K562 (cell line): ENCODE data around the gene TIGAR. TPM values are rescaled to one million over a fixed set of nuclear protein-coding genes. Genes with fewer than 3 reads are reported as not detected.
A peak's percentile ranks its signal among the peaks of the same experiment; 100 is the strongest.

Experiments used
- ATAC-seq: fragments of 200-7000 bp; cut with Tn5 transposase; 3 replicates; pipeline ENCODE4 v1.9.1; 2020; ENCODE audit warnings: moderate library complexity
- BruUV-seq: library from RNA; stranded (reverse); fragments of 400-500 nt; replicated peaks from 2 replicates; lab custom pipeline; 2021; lab: Mats Ljungman, UMichigan
- CTCF ChIA-PET: fragments of 300-600 bp; formaldehyde crosslinking; extraction: SDS; loops from one replicate; lab custom pipeline; 2021; ENCODE audit warnings: low intra/inter-chr PET ratio; lab: Yijun Ruan, JAX
- POLR2A ChIA-PET: fragments of 300-600, 350-650 bp; sonication (Branson Sonifier 250); formaldehyde crosslinking; extraction: SDS; loops from one replicate; lab custom pipeline; 2021; ENCODE audit warnings: antibody characterized with exemption, inconsistent platforms; lab: Yijun Ruan, JAX
- DNase-seq, 4 experiments: peaks; one replicate each; pipeline versions ENCODE4 v3.0.0 to v3.0.0-alpha.2; 2011 to 2018; ENCODE audit warnings: low spot score in 3 of 4, mixed read lengths in 3 of 4; ENCODE audit errors: extremely low read depth in 1 of 4
- FAIRE-seq: peaks from 2 replicates; lab custom pipeline; 2011; peaks lifted over from hg19 to GRCh38; lab: Jason Lieb, UNC
- H2AFZ ChIP-seq: 2 replicates; pipeline ENCODE4 v1.6.0; 2011; ENCODE audit warnings: low read depth, low read length, control low read depth, inconsistent platforms
- H3K27ac ChIP-seq: fragments of 200-600 bp; 3 replicates; pipeline ENCODE4 v1.8.0; 2011; ENCODE audit warnings: low read depth, mild to moderate bottlenecking, control low read depth, inconsistent platforms, low read length, moderate library complexity, mixed read lengths; ENCODE audit errors: extremely low read depth
- H3K27me3 ChIP-seq, 2 experiments: fragments of 300-600 bp in 1 of 2; 2 replicates in 1 of 2; 3 replicates in 1 of 2; pipeline versions ENCODE4 v1.6.0 to v1.8.0; 2011; ENCODE audit warnings: inconsistent platforms in 2 of 2, low read length in 2 of 2, mild to moderate bottlenecking in 1 of 2, mixed read lengths in 1 of 2, moderate library complexity in 1 of 2; ENCODE audit not compliant: control insufficient read depth in 2 of 2, insufficient read depth in 2 of 2
- H3K36me3 ChIP-seq: fragments of 300-600 bp; 3 replicates; pipeline ENCODE4 v1.8.0; 2011; ENCODE audit warnings: mild to moderate bottlenecking, low read length, inconsistent platforms; ENCODE audit not compliant: control insufficient read depth, insufficient read depth
- H3K4me1 ChIP-seq, 2 experiments: fragments of 200-600 bp in 1 of 2; replicated peaks in 1 of 2; 2 replicates in 1 of 2; 3 replicates in 1 of 2; pipeline versions ENCODE4 v1.5.1 to v1.8.0; 2011; ENCODE audit warnings: inconsistent platforms in 2 of 2, low read length in 2 of 2, mild to moderate bottlenecking in 1 of 2, mixed read lengths in 1 of 2, moderate library complexity in 1 of 2; ENCODE audit not compliant: control insufficient read depth in 2 of 2, insufficient read depth in 2 of 2
- H3K4me2 ChIP-seq: 2 replicates; pipeline ENCODE4 v1.6.1; 2011; ENCODE audit warnings: low read length, control low read depth, inconsistent platforms, mixed read lengths; ENCODE audit not compliant: insufficient read depth
- H3K4me3 ChIP-seq: fragments of 200-600 bp; sonication (generic), shearing (Covaris generic); 2 replicates; pipeline ENCODE4 v1.5.1; 2016; ENCODE audit warnings: control low read depth, inconsistent platforms
- H3K79me2 ChIP-seq: fragments of 200-600 bp; 3 replicates; pipeline ENCODE4 v1.8.0; 2011; ENCODE audit warnings: low read length, inconsistent platforms; ENCODE audit not compliant: control insufficient read depth, insufficient read depth
- H3K9ac ChIP-seq, 2 experiments: 2 replicates each; pipeline versions ENCODE4 v1.6.0 to v1.6.1; 2011; ENCODE audit warnings: low read depth in 2 of 2, low read length in 2 of 2, control low read depth in 1 of 2, inconsistent platforms in 1 of 2, mild to moderate bottlenecking in 1 of 2, mixed read lengths in 1 of 2; ENCODE audit not compliant: insufficient read depth in 1 of 2
- H3K9me1 ChIP-seq: one replicate; pipeline ENCODE4 v1.6.0; 2011; ENCODE audit warnings: inconsistent platforms, mild to moderate bottlenecking, low read length, moderate library complexity; ENCODE audit not compliant: control insufficient read depth, insufficient read depth
- H3K9me3 ChIP-seq: replicated peaks from 2 replicates; pipeline ENCODE4 v1.5.1; 2011; ENCODE audit warnings: low read depth, low read length, inconsistent platforms; ENCODE audit not compliant: control insufficient read depth, insufficient read depth
- H4K20me1 ChIP-seq: replicated peaks from 2 replicates; pipeline ENCODE4 v1.6.1; 2011; ENCODE audit warnings: low read length, inconsistent platforms, mixed read lengths; ENCODE audit not compliant: control insufficient read depth, insufficient read depth
- BACH1 ChIP-seq: fragments of 200-800 bp; sonication (Bioruptor generic); IDR thresholded peaks from 2 replicates; pipeline ENCODE4 v1.6.1; 2016; ENCODE audit warnings: missing genetic modification characterization, missing compliant biosample characterization
- BRF2 ChIP-seq: IDR thresholded peaks from 3 replicates; pipeline ENCODE4 v1.6.1; 2011; ENCODE audit warnings: borderline replicate concordance, mild to moderate bottlenecking; ENCODE audit not compliant: insufficient read length, insufficient read depth
- CSDE1 ChIP-seq, 2 experiments: fragments of 450-650 bp; IDR thresholded peaks; 2 replicates each; pipeline ENCODE4 v1.6.1; 2016; ENCODE audit warnings: mild to moderate bottlenecking in 1 of 2
- HEY1 ChIP-seq: fragments of 250-450 bp; sonication (Bioruptor Pico); IDR thresholded peaks from 2 replicates; pipeline ENCODE4 v1.5.0; 2020; ENCODE audit warnings: mild to moderate bottlenecking, moderate library complexity, borderline replicate concordance
- IRF9 ChIP-seq: fragments of 450-650 bp; IDR thresholded peaks from 2 replicates; pipeline ENCODE4 v1.6.1; 2016; ENCODE audit warnings: missing biosample characterization, missing genetic modification characterization
- MTA1 ChIP-seq: fragments of 450-650 bp; IDR thresholded peaks from 2 replicates; pipeline ENCODE4 v1.6.1; 2017; ENCODE audit warnings: borderline replicate concordance
- PBX2 ChIP-seq, 2 experiments: IDR thresholded peaks in 1 of 2; conservative IDR thresholded peaks in 1 of 2; 2 replicates each; pipeline ENCODE4 v1.6.1; 2016; ENCODE audit warnings: low read depth in 2 of 2, mild to moderate bottlenecking in 1 of 2, missing compliant biosample characterization in 1 of 2, missing genetic modification characterization in 1 of 2, moderate library complexity in 1 of 2
- WHSC1 ChIP-seq: IDR thresholded peaks from one replicate; pipeline ENCODE4 v1.6.1; 2012; ENCODE audit warnings: low read length, control low read depth, inconsistent platforms
- WGBS: fragments of 100-300 bp; shearing (Covaris generic); methylation state at CpG from one replicate; pipeline ENCODE4 v1.1.6; 2016; ENCODE audit warnings: low coverage, mixed read lengths; ENCODE audit not compliant: insufficient coverage; ENCODE audit errors: missing lambda C conversion rate; 5-methylcytosine and 5-hydroxymethylcytosine counted together
- in situ Hi-C: fragments of 300-500 bp; cut with MboI; formaldehyde crosslinking; loops from 4 replicates; pipeline ENCODE4 v1.15.0; 2018; ENCODE audit warnings: inconsistent platforms, mixed read lengths
- intact Hi-C: fragments of 100-400 bp; cut with micrococcal nuclease; formaldehyde crosslinking; loops from 2 replicates; pipeline ENCODE4 v1.14.2; 2022
- polyA plus RNA-seq, 8 experiments: library from polyadenylated mRNA; depleted of rRNA in 4 of 8; stranded (reverse) in 5 of 8; unstranded in 3 of 8; fragments of >200 nt; fragmentation: Nextera tagmentation in 2 of 8; fragmentation: Illumina TruSeq in 1 of 8; extraction: Ambion mirVana in 2 of 8; extraction: Trizol in 1 of 8; gene quantifications; 2 replicates each; pipeline versions ENCODE4 v1.2.1 to v1.2.3, GENCODE V29; 2011 to 2014; ENCODE audit warnings: inconsistent platforms in 1 of 8, missing spikeins in 1 of 8
- total RNA-seq, 7 experiments: library from RNA; depleted of rRNA in 6 of 7; stranded (reverse); fragments of >200 nt in 6 of 7; fragmentation: Illumina TruSeq in 2 of 7; extraction: Trizol in 2 of 7; gene quantifications; 2 replicates each; pipeline versions ENCODE4 v1.2.1 to v1.2.3, GENCODE V29; 2011 to 2021; ENCODE audit warnings: low replicate concordance in 1 of 7
- TF ChIP-seq, protein P1 (sequence below): fragments of 250-450 bp; sonication (Bioruptor Pico); IDR thresholded peaks from 2 replicates; pipeline ENCODE4 v1.5.0; 2021
- TF ChIP-seq, protein P2 (sequence below): fragments of 250-450 bp; sonication (Bioruptor Pico); IDR thresholded peaks from 2 replicates; pipeline ENCODE4 v1.4.0; 2020; ENCODE audit warnings: mild to moderate bottlenecking, moderate library complexity

TIGAR gene
- total and polyA plus RNA-seq, 9 of the 15 experiments (the other 6 are each of a cell fraction or from before 2014, with no cell fraction given), result 0.11 to 1.0 (median 0.53) TPM; not detected in 2

GRCh38 chr12:4273652-4274395 lies 47.2 kb upstream of the TIGAR start, which contains the start of gene CCND2:
CCND2 (plus strand) TSS chr12:4273762; CDS start chr12:4274041, 279 bp downstream.
- in situ Hi-C loops, result no loop called here
- H3K4me1 ChIP-seq, result peaks cover 27 to 52% of the 10 kb centered on the region in 2 experiments
- no peaks in the 10 kb centered on the region for H3K9me1 ChIP-seq
- FAIRE-seq (peak; percentile 93), ATAC-seq (peak; percentile 63), DNase-seq (peak; percentile 69 to 91 (median 81))
- intact Hi-C loops, result no loop called here
- peaks cover 30% of the 10 kb centered on the region for H3K36me3 ChIP-seq
- peak within 1 kb of the TSS; percentile 80 for H2AFZ ChIP-seq
- H3K4me3 ChIP-seq, result peak within 1 kb of the TSS; percentile 81
- peak within 1 kb of the TSS; percentile 93 for H3K27ac ChIP-seq
- CTCF ChIA-PET, result no interaction called here
- 0% methylated on average over 25 of the region's 52 CpGs for WGBS
- H3K79me2 ChIP-seq, result peaks cover 54% of the 10 kb centered on the region
- H3K4me2 ChIP-seq, result peak within 1 kb of the TSS; percentile 83
- H4K20me1 ChIP-seq, result no peaks in the 10 kb centered on the region; the same call in 1 of the 2 replicates
- H3K9ac ChIP-seq, result peak within 1 kb of the TSS; percentile 87 to 98
- BruUV-seq, result TSS peak; percentile 63
- no peaks in the 10 kb centered on the region for H3K27me3 ChIP-seq
- POLR2A ChIA-PET, result interaction anchor here (0.6 to 1.0 kb wide), 5 partner anchors 18 to 375 kb away, joined by 3 read pairs; partner anchors contain the start of genes AKAP3 and NDUFA9
- no peaks in the 10 kb centered on the region for H3K9me3 ChIP-seq
- TF ChIP-seq MTA1 (no peak), BRF2 (no peak), IRF9 (no peak), PBX2 (CRISPR knock-in tag; IDR thresholded peaks at IDR 0.05; ENCODE audit: low read depth) (no peak), PBX2 (tag; conservative IDR thresholded peaks at IDR 0.05; ENCODE audit: low read depth) (no peak), BACH1 (tag) (no peak), HEY1 (CRISPR knock-in tag) (no peak), CSDE1 (IDR thresholded peaks at IDR 0.05) (no peak), WHSC1 (no peak)
- TF ChIP-seq, protein P1, sequence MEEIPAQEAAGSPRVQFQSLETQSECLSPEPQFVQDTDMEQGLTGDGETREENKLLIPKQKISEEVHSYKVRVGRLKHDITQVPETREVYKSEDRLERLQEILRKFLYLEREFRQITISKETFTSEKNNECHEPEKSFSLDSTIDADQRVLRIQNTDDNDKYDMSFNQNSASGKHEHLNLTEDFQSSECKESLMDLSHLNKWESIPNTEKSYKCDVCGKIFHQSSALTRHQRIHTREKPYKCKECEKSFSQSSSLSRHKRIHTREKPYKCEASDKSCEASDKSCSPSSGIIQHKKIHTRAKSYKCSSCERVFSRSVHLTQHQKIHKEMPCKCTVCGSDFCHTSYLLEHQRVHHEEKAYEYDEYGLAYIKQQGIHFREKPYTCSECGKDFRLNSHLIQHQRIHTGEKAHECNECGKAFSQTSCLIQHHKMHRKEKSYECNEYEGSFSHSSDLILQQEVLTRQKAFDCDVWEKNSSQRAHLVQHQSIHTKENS (CRISPR knock-in tag), result no peak
- TF ChIP-seq, protein P2, sequence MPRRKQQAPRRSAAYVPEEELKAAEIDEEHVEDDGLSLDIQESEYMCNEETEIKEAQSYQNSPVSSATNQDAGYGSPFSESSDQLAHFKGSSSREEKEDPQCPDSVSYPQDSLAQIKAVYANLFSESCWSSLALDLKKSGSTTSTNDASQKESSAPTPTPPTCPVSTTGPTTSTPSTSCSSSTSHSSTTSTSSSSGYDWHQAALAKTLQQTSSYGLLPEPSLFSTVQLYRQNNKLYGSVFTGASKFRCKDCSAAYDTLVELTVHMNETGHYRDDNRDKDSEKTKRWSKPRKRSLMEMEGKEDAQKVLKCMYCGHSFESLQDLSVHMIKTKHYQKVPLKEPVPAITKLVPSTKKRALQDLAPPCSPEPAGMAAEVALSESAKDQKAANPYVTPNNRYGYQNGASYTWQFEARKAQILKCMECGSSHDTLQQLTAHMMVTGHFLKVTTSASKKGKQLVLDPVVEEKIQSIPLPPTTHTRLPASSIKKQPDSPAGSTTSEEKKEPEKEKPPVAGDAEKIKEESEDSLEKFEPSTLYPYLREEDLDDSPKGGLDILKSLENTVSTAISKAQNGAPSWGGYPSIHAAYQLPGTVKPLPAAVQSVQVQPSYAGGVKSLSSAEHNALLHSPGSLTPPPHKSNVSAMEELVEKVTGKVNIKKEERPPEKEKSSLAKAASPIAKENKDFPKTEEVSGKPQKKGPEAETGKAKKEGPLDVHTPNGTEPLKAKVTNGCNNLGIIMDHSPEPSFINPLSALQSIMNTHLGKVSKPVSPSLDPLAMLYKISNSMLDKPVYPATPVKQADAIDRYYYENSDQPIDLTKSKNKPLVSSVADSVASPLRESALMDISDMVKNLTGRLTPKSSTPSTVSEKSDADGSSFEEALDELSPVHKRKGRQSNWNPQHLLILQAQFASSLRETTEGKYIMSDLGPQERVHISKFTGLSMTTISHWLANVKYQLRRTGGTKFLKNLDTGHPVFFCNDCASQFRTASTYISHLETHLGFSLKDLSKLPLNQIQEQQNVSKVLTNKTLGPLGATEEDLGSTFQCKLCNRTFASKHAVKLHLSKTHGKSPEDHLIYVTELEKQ (CRISPR knock-in tag), result no peak
